ENCODE data around the gene TBX18. TPM values are rescaled to one million over a fixed set of nuclear protein-coding genes. Genes with fewer than 3 reads are reported as not detected.

TBX18 gene
- total and polyA plus RNA-seq, 4 donors: 11.0 to 78.8 (median 66.9) TPM

DNA sequence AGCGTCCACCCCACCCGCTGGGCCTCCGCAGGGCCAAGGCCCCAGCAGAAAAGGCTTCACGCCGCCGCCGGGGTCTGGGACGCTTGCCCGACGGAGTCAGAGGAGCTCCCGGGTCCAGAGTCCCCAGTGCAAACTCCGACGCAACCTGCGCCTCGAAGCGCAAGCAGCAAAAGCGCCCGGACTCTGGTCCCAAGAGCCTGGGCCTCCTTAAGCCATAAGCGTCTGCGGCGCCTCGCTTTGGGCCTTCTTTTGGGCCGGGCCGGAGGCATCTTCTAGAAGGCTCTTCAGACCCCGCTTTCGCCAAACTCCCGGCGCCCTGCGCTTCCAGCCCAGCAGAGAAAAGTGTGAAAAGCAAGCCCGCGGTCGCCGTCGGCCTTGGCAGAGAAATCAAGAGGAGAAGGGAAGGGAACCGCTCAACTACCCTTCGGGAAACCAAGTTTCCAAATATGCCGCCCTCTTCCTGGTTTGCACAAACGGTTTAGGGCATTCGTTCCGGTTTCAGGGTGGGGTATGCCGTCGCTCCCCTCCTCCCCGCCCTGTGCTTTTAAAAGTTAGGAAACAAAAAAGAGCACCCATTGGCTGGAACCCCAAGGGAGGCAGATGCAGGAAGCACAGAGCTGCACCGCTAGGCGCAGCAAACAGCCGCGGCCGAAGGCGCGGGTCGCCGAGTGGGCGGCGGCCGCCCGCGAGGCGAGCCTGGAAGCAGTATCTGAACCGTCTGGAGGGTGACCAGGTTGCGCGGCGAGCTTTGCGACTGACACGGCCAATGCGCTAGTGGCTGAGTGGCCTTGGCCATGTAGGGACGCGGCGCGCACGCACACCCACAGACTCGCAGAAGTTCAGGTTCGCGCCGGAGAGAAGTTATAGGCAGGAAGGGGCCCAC is 1.2 kb downstream of the TBX18 start:
- WGBS, 2 donors: 0 to 1% methylated on average over 74 of the region's 74 CpGs
- intact Hi-C loops (cut with DNase I): loop anchor here (5.0 to 10.0 kb wide), 4 partner anchors 146 to 251 kb away; no protein-coding TSS in a partner anchor
- peak overlapping the region; percentile 89 to 99 for H3K27ac ChIP-seq (ENCODE audit: low read depth in 1 of 2, low read length in 2 of 2)
- no peaks in the 10 kb centered on the region for H3K27me3 ChIP-seq (ENCODE audit: control insufficient read depth in 1 of 2, insufficient read depth in 2 of 2, low read length in 1 of 2)
- peak; percentile 77 for ATAC-seq (ENCODE audit: low FRiP score)
- no peaks in the 10 kb centered on the region for H3K4me1 ChIP-seq (ENCODE audit: control insufficient read depth in 1 of 2, insufficient read depth in 2 of 2, low read length in 2 of 2)
- peak; percentile 81 to 93 for DNase-seq
- peak overlapping the region; percentile 75 to 94 for H3K4me3 ChIP-seq (ENCODE audit: low read length in 2 of 2)
- no peaks in the 10 kb centered on the region for H3K9me3 ChIP-seq (ENCODE audit: control insufficient read depth, low read length)
- H3K36me3 ChIP-seq (ENCODE audit: control insufficient read depth in 1 of 2, insufficient read depth in 2 of 2, low read length in 1 of 2): no peaks in the 10 kb centered on the region

DNA sequence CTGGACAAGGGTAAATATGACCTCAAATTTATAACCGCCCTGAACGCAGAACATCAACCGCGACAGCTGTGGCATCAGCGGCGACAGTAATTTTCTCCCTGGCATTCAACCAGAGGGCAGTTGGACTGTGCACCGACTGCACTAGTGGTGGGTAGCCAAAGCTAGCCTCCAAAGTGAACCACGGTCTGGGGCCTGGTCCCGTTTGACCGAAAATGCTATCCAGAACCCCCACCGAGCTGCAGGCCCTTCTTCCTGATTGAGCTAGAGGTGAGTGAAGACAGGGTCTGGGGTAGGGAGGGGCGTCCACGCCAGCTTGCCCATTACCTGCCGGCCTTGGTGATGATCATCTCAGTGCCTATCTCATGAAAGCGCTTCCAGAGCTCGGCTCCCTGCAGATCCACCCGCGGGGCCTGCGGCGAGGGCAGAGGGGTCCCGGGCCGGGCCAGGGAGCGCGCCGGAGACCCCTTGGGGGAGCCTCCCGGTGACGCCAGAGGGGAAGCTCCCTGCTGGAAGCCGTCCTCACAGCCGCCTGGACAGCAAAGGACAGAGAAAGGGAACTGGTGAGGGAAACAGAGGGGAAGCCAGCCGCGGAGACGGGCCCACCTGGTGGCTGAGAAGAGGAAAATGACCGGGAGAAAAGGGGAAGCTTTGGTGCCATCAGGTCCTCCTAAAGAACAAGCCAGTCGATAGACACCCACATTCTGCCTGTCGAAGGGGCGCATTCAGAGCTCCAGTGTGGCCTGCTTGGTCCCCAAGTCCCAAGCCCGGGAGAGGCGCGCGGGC is 2.0 kb downstream of the TBX18 start:
- H3K36me3 ChIP-seq (ENCODE audit: control insufficient read depth in 1 of 2, insufficient read depth in 2 of 2, low read length in 1 of 2): no peaks in the 10 kb centered on the region
- DNase-seq (peak; percentile 53 to 76), ATAC-seq (ENCODE audit: low FRiP score) (peak; percentile 13)
- H3K27me3 ChIP-seq (ENCODE audit: control insufficient read depth in 1 of 2, insufficient read depth in 2 of 2, low read length in 1 of 2): no peaks in the 10 kb centered on the region
- 1% methylated on average over 40 of the region's 40 CpGs for WGBS, 2 donors
- H3K9me3 ChIP-seq (ENCODE audit: control insufficient read depth, low read length): no peaks in the 10 kb centered on the region
- H3K4me1 ChIP-seq (ENCODE audit: control insufficient read depth in 1 of 2, insufficient read depth in 2 of 2, low read length in 2 of 2): no peaks in the 10 kb centered on the region
- intact Hi-C loops (cut with DNase I): loop anchor here (5.0 to 10.0 kb wide), 4 partner anchors 145 to 250 kb away; no protein-coding TSS in a partner anchor
- H3K4me3 ChIP-seq (ENCODE audit: low read length in 2 of 2): peak overlapping the region; percentile 75 to 94
- peak overlapping the region; percentile 89 to 99 for H3K27ac ChIP-seq (ENCODE audit: low read depth in 1 of 2, low read length in 2 of 2)

DNA sequence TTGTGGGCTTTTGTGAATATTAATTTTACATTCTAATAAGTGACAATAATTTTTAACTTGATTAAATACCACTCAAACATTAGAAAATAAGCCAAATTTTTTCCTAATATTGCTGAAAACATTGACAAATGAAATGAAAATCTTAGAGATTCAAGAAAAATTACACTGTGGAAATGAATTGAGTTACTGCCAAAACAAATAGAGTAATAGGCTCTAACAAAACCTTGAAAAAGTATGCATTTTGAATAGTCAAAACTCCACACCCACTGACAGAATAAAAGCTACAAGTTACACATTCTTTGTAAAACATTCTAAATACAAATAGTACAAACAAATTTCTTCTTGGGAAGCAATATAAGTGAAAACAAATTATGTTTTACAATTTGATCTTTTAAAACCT is 5.9 kb downstream of the TBX18 start:
- intact Hi-C loops (cut with DNase I): loop anchor here in 1 of 2 donors (10.0 kb wide), 1 partner anchor 706 kb away; no protein-coding TSS in a partner anchor
- Histone ChIP-seq H3K4me3 (ENCODE audit: low read length in 2 of 2) (no peak overlapping the region), H3K9me3 (ENCODE audit: control insufficient read depth, low read length) (no peaks in the 10 kb centered on the region), H3K27me3 (ENCODE audit: control insufficient read depth in 1 of 2, insufficient read depth in 2 of 2, low read length in 1 of 2) (no peaks in the 10 kb centered on the region), H3K27ac (ENCODE audit: low read depth in 1 of 2, low read length in 2 of 2) (no peak overlapping the region), H3K4me1 (ENCODE audit: control insufficient read depth in 1 of 2, insufficient read depth in 2 of 2, low read length in 2 of 2) (peaks cover 4 to 6% of the 10 kb centered on the region in 2 donors), H3K36me3 (ENCODE audit: control insufficient read depth in 1 of 2, insufficient read depth in 2 of 2, low read length in 1 of 2) (no peaks in the 10 kb centered on the region)
- no peak for ATAC-seq (ENCODE audit: low FRiP score)
- DNase-seq: no peak

- intact Hi-C loops (cut with DNase I): loop anchor here in 1 of 2 donors (10.0 kb wide), 1 partner anchor 708 kb away; no protein-coding TSS in a partner anchor
- H3K27ac ChIP-seq (ENCODE audit: low read depth in 1 of 2, low read length in 2 of 2): peak overlapping the region; percentile 30 to 67
Observed at GRCh38 chr6:84756877-84757276, 7.5 kb downstream of the TBX18 start.

GRCh38 chr6:84756466-84756865 is 7.9 kb downstream of the TBX18 start:
- Histone ChIP-seq H3K27ac (ENCODE audit: low read depth in 1 of 2, low read length in 2 of 2) (peak overlapping the region; percentile 30 to 82), H3K36me3 (ENCODE audit: control insufficient read depth in 1 of 2, insufficient read depth in 2 of 2, low read length in 1 of 2) (peaks cover 0 to 3% of the 10 kb centered on the region in 2 donors), H3K9me3 (ENCODE audit: control insufficient read depth, low read length) (no peaks in the 10 kb centered on the region), H3K27me3 (ENCODE audit: control insufficient read depth in 1 of 2, insufficient read depth in 2 of 2, low read length in 1 of 2) (no peaks in the 10 kb centered on the region), H3K4me3 (ENCODE audit: low read length in 2 of 2) (peak overlapping the region in 1 of 2 donors; percentile 33), H3K4me1 (ENCODE audit: control insufficient read depth in 1 of 2, insufficient read depth in 2 of 2, low read length in 2 of 2) (peaks cover 6 to 7% of the 10 kb centered on the region in 2 donors)
- DNase-seq: no peak
- no peak for ATAC-seq (ENCODE audit: low FRiP score)
- intact Hi-C loops (cut with DNase I): loop anchor here in 1 of 2 donors (10.0 kb wide), 1 partner anchor 708 kb away; no protein-coding TSS in a partner anchor
- 28 to 42% methylated on average over 7 of the region's 7 CpGs for WGBS, 2 donors

More at GRCh38 chr6:84756877-84757276, 7.5 kb downstream of the TBX18 start:
- no peak for DNase-seq
- peaks cover 0 to 3% of the 10 kb centered on the region in 2 donors for H3K36me3 ChIP-seq (ENCODE audit: control insufficient read depth in 1 of 2, insufficient read depth in 2 of 2, low read length in 1 of 2)
- H3K9me3 ChIP-seq (ENCODE audit: control insufficient read depth, low read length): no peaks in the 10 kb centered on the region
- ATAC-seq (ENCODE audit: low FRiP score): no peak
- peaks cover 6 to 7% of the 10 kb centered on the region in 2 donors for H3K4me1 ChIP-seq (ENCODE audit: control insufficient read depth in 1 of 2, insufficient read depth in 2 of 2, low read length in 2 of 2)
- H3K4me3 ChIP-seq (ENCODE audit: low read length in 2 of 2): peak overlapping the region; percentile 11 to 33
- 7 to 27% methylated on average over 6 of the region's 6 CpGs for WGBS, 2 donors
- no peaks in the 10 kb centered on the region for H3K27me3 ChIP-seq (ENCODE audit: control insufficient read depth in 1 of 2, insufficient read depth in 2 of 2, low read length in 1 of 2)

DNA sequence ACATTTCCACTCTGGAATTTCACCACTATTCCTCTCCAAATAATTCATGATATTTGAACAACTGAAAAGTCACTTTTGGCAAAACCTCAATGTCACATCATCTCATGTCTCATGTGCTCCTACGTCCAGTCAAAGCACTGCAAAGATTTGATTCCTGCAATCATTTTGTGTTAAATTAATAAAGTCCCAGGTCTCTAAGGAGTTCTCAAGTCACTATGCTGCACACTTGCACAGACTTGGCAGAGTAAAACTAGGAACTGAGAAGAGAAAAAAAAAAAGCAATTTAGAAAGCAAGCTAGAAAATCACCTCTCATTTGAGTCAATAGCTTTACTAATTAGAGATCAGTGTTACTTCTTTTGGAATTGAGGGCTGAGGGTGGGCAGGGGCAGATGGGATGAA is 11.2 kb downstream of the TBX18 start:
- Histone ChIP-seq H3K36me3 (ENCODE audit: control insufficient read depth in 1 of 2, insufficient read depth in 2 of 2, low read length in 1 of 2) (peaks cover 0 to 3% of the 10 kb centered on the region in 2 donors), H3K9me3 (ENCODE audit: control insufficient read depth, low read length) (no peaks in the 10 kb centered on the region), H3K27ac (ENCODE audit: low read depth in 1 of 2, low read length in 2 of 2) (peak overlapping the region in 1 of 2 donors; percentile 39), H3K4me1 (ENCODE audit: control insufficient read depth in 1 of 2, insufficient read depth in 2 of 2, low read length in 2 of 2) (peaks cover 7 to 11% of the 10 kb centered on the region in 2 donors), H3K4me3 (ENCODE audit: low read length in 2 of 2) (no peak overlapping the region), H3K27me3 (ENCODE audit: control insufficient read depth in 1 of 2, insufficient read depth in 2 of 2, low read length in 1 of 2) (no peaks in the 10 kb centered on the region)
- no peak for ATAC-seq (ENCODE audit: low FRiP score)
- WGBS, 2 donors: 7 to 9% methylated on average over 1 of the region's 1 CpG
- no peak for DNase-seq
- intact Hi-C loops (cut with DNase I): loop anchor here in 1 of 2 donors (10.0 kb wide), 1 partner anchor 712 kb away; no protein-coding TSS in a partner anchor

GRCh38 chr6:84752118-84752850 is 12.1 kb downstream of the TBX18 start:
- H3K27ac ChIP-seq (ENCODE audit: low read depth in 1 of 2, low read length in 2 of 2): peak overlapping the region in 1 of 2 donors; percentile 39

DNA sequence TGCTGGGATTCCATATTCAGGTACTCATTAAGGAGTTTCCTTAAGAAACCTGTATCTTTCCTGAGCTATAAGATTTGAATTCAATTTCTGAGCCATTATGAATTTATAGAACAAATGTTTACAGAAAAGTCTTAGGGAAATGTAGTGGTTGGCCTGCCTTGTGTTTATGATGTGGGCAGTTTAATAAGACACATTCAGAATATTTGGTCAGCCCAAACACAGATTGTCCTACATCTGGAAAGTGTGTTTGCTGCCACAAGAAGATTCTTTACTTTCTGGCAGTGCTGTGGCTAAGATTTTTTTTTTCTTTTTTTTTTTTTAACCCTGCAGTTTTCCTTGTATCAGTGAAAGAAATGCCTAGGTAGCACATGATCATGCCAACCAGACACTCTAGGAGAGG is 15.2 kb downstream of the TBX18 start:
- Histone ChIP-seq H3K4me1 (ENCODE audit: control insufficient read depth in 1 of 2, insufficient read depth in 2 of 2, low read length in 2 of 2) (peaks cover 7% of the 10 kb centered on the region in 2 donors), H3K36me3 (ENCODE audit: control insufficient read depth in 1 of 2, insufficient read depth in 2 of 2, low read length in 1 of 2) (peaks cover 2 to 3% of the 10 kb centered on the region in 2 donors), H3K4me3 (ENCODE audit: low read length in 2 of 2) (no peak overlapping the region), H3K27ac (ENCODE audit: low read depth in 1 of 2, low read length in 2 of 2) (no peak overlapping the region), H3K27me3 (ENCODE audit: control insufficient read depth in 1 of 2, insufficient read depth in 2 of 2, low read length in 1 of 2) (no peaks in the 10 kb centered on the region), H3K9me3 (ENCODE audit: control insufficient read depth, low read length) (no peaks in the 10 kb centered on the region)
- intact Hi-C loops (cut with DNase I): no loop called here
- DNase-seq: no peak
- no peak for ATAC-seq (ENCODE audit: low FRiP score)

More at GRCh38 chr6:84752118-84752850, 12.1 kb downstream of the TBX18 start:
- Histone ChIP-seq H3K4me1 (ENCODE audit: control insufficient read depth in 1 of 2, insufficient read depth in 2 of 2, low read length in 2 of 2) (peaks cover 7 to 11% of the 10 kb centered on the region in 2 donors), H3K27me3 (ENCODE audit: control insufficient read depth in 1 of 2, insufficient read depth in 2 of 2, low read length in 1 of 2) (no peaks in the 10 kb centered on the region), H3K4me3 (ENCODE audit: low read length in 2 of 2) (no peak overlapping the region), H3K9me3 (ENCODE audit: control insufficient read depth, low read length) (no peaks in the 10 kb centered on the region), H3K36me3 (ENCODE audit: control insufficient read depth in 1 of 2, insufficient read depth in 2 of 2, low read length in 1 of 2) (peaks cover 0 to 3% of the 10 kb centered on the region in 2 donors)
- DNase-seq (no peak), ATAC-seq (ENCODE audit: low FRiP score) (no peak)
- intact Hi-C loops (cut with DNase I): loop anchor here in 1 of 2 donors (10.0 kb wide), 1 partner anchor 713 kb away; no protein-coding TSS in a partner anchor
- 6 to 21% methylated on average over 5 of the region's 5 CpGs for WGBS, 2 donors
